8988T (cell line): ENCODE measurements around the gene NEU3.
"Not testable (repeated sequence)": the region's sequence is repeated elsewhere in the genome, so short reads cannot be mapped to it uniquely, and the experiment has no call there.

Experiments
- DNase-seq: peaks from one replicate; pipeline ENCODE4 v3.0.0; 2011

Gene NEU3

DNA sequence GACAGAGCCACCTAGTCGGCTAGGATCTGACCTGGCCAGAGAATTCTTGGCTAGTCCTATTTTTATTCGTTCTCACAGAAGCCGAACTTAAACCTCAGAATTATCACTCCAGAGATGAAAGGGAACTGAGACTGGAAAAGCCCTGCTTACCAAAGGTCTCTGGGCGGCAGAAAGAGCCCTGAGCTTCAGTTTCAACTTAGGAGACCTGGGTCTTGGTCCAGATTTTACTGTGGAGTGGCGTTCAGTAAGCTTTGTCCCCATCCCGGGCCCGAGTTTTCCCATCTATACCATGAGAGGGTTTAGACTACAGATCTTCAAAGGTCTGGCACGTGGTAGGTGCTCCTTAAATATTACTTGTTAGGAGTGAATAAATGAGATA, 516 bp downstream of the NEU3 start:
- DNase-seq, result no peak

DNA sequence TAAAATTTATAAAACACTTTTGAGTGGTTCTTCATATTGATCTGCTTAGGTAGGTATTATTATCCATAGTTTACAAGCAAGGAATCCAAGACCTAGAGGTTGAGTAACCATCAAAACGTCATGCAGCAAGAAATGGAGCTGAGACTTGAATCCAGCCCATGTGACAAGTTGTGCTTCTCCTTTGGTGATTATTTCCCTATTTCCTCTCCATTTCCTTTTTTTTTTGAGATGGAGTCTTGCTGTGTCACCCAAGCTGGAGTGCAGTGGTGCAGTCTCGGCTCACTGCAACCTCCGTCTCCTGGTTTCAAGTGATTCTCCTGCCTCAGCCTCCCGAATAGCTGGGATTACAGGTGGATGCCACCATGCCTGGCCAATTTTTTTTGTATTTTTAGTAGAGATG, 1.4 kb downstream of the NEU3 start:
- not testable (repeated sequence) for DNase-seq

DNA sequence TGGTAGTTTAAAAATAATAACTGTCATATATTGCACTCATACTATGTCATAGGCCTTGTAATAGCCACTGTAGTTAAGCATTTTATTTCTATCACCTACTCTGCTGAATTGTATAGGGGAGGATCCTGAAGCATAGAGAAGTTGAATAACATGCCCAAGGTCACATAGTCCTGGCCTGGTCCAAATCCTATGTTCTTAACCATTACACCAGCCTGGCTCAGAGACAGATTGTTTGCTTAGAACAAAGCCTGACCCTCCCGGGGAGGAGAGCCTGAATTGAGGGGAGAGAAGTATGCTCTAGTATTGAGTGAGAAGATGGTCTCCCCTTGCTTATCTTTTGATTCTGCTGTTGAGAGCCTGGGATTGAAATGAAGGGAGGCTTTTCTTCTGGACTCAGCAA, 2.2 kb downstream of the NEU3 start:
- no peak for DNase-seq

DNA sequence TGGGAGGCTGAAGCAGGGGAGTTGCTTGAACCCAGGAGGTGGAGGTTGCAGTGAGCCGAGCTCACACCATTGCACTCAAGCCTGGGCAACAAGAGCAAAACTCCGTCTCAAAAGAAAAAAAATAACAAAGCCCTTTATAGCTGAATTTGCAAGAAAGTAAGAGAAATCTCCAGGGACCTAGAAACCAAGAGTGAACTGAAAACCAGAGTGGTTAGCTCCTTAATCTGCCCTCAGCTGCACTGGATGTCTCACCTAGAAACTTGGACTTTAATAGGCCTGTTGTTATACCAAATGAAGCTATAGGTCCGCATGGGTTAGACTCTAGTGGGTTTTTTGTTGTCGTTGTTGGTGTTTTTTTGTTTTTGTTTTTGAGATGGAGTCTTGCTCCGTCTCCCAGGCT, 4.1 kb downstream of the NEU3 start:
- no peak for DNase-seq

DNA sequence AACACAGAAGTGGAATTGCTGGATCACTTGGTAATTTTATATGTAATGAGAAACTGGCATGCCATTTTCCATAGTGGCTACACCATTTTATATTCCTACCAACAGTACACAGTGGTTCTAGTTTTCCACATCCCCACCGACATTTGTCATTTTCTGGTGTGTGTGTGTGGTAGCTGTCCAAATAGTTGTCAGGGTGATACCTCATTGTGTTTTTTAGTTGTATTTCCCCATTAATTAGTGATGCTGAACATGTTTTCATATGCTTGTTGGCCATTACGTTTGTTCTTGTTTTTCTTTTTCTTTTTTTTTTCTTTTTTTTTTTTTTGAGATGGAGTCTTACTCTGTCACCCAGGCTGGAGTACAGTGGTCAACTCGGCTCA, 12.2 kb downstream of the NEU3 start:
- DNase-seq, result no peak

DNA sequence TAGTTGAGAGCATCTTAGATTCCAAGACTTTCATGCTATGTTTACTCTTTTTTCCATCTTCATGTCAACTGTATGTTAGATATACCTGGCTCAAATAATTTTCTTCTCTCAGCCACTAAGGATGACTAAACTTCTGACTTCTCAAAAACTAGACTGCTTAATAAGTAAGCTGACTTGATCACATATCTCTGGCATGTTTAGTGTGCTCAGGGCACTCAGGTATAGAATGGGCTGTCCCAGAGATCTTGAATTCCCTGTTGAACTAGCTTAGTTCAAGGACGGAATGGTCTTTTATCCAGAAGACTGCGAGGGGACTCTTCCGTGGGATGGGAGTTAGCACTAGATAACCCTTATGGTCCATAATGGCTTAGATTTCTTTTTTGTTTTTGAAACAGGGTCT, 13.0 kb downstream of the NEU3 start:
- DNase-seq, result no peak

DNA sequence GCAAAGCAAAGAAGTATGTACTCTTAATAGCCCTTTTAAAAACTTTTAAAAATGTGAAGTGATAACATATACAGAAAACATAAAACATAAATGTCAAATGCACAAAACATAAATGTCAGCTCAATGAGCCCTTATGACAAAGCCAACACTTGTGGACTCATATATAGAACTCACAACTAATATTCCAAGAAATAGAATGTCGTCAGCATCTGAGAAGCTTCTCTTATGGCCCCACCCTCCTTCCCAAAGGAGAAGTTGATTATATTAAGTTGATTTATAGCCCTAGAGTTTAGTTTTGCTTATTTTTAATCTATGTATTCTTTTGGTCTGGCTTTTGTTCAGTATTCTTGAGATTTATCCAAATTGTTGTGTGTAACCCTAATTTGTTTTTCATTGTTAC, 13.8 kb downstream of the NEU3 start:
- no peak for DNase-seq

DNA sequence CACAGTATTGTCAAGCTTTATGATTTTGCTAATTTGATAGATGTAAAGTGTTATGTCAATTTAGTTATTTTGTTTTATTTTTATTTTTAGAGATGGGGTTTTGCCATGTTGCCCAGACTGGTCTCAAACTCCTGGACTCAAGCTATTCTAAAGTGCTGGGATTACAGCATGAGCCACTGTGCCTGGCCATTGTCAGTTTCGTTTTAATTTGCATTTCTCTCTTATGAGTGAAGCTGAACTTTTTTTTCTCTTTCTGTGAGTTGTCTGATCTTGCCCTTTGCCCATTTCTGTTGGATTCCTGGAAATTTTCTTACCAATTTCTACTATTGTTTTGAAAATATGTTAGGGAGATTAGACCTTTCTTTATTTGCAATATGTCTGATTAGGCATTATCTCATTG, 15.5 kb downstream of the NEU3 start:
- DNase-seq, result no peak

DNA sequence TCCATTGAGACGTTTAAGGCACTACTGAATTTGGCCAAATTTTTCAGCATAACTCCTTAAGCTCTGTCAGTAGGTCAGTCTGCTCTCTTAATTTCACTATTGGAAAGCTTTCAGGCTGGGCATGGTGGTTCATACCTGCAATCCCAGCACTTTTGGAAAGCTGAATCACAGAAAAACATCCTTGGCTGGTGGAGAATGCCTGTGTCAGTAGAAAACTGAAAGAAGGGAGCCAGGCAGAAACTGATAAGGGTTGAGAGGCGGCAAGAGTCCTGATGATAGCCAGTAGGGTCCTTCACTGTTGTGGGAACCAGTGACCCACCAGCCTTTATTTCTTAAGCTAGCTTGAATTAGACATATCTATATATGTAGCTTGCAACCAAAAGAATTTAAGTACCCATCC, 22.6 kb downstream of the NEU3 start:
- DNase-seq, result no peak

DNA sequence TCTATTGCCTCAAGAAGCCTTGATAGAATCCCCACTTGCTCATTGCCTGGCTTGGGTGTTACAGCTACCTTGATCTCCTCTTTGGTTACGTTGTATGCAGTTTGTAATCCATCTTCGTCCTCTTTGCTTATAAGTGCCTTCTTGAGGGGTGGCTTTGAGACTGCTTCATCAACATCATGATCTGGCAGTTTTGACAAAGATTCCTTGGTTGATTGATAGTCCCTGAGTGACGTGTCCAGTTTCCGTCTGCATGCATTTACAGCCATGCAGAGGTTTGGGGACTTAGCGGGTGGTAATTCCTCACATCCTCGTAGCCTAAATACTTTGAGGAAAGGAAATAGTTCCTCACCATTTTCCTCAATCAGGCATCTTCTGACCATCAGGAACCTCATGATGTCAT, 23.1 kb downstream of the NEU3 start:
- no peak for DNase-seq

DNA sequence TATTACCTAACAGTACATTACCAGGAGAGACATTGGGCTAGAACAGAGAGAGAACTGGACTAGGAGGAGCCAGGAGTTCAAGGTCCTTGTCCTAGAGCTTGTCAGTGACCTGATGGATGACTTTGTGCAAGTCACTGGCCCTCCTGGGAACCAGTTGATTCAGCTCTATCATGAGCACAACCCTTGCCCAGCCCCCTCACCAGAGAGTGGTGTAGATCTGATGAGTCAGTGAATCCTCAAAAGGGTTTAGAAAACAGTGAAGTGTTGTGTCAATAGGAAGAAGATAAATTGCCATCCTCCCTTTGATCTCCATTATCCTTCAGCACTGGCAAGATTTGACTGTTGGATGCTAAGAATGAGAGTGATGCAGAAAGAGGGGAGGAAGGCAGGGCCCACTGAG, 24.3 kb downstream of the NEU3 start:
- no peak for DNase-seq

DNA sequence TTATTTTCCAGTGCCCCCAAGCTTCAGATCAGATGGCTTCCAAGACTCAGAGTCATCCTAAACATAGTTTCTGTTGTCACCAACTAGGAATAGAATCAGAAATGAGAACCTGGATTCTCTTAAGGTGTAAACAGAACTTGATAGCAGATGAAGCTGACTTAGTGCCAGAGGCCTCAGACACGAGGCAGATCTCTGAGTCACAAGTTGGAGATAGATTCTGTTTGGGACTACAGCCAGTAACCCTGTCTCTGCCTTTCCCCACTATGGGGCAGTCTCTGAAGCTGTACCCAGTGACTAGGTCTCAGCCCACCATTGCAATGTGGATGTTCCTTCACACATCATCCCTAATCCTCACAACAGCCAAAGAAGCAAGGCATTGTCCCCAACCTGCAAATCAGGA, 25.4 kb downstream of the NEU3 start:
- no peak for DNase-seq

DNA sequence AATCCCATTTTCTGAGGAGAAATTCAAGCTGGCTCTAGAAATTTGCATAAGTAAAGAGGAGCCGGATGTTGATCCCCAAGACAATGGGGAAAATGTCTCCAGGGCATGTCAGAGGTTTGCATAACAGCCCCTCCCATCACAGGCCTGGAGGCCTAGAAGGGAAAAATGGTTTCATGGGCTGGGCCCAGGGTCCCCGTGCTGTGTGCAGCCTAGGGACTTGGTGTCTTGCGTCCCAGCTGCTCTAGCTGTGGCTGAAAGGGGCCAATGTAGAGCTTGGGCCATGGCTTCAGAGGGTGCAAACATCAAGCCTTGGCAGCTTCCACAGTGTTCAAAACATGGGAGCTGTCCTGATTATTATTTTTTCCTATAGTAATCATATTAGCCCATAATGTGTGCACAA, 30.5 kb downstream of the NEU3 start:
- DNase-seq, result not testable (repeated sequence)

DNA sequence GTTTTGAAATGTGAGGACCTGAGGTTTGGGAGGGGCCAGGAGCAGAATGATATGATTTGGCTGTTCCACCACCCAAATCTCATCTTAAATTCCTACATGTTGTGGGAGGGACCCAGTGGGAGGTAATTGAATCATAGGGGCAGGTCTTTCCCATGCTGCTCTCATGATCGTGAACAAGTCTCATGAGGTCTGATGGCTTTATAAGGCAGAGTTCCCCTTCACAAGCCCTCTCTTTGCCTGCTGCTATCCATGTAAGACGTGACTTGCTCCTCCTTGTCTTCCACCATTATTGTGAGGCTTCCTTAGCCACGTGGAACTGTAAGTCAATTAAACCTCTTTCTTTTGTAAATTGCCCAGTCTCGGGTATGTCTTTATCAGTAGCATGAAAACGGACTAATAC, 31.6 kb downstream of the NEU3 start:
- not testable (repeated sequence) for DNase-seq

DNA sequence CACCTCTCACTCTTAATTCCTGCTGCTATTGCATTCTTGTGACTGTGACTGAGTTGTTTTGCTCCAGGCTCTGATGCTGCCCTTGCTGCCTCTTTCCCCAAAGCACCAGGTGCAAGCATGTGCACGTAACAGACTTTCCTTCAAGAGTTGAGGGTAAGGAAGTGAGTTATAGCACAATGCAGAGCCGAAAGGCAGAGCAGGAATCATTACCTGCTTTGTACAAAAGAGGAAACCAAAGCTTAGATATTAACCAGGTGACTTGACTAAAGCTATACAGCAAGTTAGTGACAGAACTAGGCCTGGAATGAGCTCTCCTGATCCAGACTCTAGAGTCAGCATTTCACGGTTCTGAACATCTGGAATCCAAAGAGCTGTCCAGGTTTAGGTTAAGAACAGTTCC, 33.6 kb downstream of the NEU3 start:
- no peak for DNase-seq

DNA sequence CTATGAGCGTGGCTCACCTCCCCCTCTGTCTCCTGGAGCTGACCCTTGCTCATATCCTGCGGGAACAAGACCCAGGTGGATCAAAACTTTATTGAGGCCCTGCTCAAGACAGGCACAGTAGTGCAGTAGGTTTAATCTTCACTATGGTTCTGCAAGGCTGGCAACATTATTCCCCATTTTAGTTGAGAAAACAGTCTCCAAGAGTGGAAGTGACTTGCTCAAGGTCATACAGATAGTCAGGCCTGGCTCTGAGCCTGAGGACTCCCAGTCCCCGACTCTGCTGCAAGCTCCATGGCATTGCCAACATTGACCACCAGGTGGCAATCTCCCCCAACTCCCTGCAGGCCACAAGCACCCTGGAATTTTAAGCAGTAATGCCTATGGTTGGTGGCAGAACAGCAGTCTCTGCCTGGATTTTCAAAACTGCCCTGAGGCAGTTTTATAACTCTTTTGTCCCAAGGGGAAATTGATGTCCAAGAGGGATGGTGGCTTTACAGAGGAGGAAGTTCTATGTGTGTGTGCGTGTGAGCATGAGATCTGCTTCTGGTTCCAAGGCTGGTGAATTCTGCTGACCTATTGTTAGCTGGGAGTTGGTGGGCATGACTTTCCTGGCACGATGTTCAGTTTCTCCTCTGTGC, 34.1 kb downstream of the NEU3 start:
- peak; percentile 80 for DNase-seq

DNA sequence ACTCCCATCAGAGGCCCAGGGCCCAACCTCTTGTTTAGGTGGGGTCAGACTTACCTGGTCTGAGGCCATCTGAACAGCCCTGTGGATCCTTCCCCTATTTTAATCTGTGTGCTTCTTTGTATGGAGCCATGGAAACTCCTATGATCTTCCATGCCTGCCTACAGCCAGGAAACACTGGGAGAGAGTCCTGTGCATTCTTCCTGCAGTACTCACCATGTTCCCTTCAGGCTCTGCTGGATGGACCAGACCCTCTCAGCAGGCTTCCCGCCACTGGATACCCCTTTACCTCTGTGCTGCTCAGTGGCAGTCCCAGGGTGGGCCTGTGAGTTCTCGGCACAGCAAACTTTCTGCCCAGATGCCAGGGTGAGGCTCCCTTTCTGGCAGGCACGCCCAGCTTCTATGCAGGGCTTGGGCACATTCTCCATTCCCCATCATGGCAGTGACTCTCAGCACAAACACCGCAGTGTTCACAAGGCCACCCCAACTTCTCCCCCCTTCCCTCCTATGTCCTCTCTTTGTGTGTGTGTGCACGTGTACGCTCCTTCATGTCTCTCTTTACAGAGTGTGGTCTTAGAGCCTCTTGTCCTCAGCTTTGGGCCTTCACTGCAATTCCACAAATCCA, 34.8 kb downstream of the NEU3 start:
- no peak for DNase-seq

DNA sequence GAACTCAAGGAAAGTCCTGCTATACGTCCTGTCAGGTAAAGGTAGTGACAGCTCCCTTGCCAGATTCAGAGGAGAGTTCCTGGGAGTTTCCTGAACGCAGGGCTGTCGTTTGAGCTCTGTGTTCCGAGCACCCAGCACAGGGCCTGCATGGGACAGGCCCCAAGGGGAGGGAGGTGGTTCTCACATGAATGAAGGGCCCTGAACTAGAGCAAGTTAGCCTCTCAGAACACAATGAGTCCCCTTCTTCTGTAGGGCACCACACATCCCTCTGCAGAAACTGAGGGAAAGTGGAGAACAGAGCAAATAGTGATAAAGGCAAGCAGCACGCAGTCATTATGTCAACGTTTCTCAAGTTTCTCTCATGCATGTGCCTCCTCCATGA, 35.3 kb downstream of the NEU3 start:
- DNase-seq, result no peak

DNA sequence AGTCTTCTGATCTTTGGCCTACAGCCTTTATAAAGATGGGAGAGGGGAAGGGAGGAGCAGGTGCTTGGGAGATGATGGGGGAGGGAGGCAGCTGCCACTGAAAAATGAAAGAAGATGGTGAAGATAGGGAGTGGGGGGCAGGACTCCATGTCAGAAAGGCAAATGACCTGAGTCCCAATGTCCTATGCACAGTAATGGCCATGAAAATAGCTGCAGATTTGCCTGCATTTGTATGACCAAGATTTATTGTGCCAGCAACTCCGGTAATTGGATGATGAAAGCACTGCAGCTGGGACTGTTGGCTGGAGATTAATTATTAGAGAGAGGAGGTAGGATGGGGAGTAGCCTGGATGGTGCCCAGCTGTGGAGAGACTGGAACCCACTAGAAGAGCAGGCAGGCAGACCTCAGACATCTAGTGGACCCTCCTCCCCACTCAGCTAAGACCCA, 36.1 kb downstream of the NEU3 start:
- no peak for DNase-seq

DNA sequence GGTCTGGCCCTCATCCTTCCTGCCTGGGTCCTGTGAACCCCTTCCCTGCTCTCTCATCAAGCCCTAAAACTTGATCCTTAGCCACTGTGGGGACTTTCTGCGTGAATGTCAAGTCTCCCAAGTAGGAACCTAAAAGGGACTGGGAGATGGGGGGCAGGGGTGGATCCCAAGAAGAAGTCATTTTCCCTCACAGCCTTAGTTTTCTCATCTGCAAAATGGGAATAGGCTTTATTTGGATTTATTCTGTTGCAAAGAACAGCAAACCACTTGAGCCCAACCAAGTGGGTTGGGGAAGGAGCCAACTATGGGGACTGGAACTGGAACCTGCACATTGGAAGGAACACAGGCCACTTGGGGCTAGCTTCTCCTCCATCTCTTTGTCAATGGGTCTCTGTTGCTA, 36.8 kb downstream of the NEU3 start:
- DNase-seq, result no peak

DNA sequence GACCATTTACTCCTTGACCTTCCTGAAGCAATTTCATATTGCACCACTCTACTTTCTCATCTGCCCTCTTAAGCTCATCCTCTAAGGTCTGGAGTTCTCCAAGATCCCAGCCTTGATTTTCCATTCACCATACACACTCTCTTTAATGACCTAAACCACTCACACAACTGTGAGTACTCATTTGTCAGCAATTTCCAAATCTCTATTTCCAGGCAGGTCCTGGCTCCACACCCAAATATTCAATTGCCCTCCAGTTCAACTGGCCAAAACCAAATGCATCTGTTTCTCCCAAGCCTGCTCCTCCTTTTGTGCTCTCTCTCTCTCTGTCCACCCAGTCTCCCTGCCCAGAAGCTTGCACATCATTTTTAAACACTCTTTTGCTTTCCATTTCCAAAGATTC, 39.6 kb downstream of the NEU3 start:
- DNase-seq, result no peak

DNA sequence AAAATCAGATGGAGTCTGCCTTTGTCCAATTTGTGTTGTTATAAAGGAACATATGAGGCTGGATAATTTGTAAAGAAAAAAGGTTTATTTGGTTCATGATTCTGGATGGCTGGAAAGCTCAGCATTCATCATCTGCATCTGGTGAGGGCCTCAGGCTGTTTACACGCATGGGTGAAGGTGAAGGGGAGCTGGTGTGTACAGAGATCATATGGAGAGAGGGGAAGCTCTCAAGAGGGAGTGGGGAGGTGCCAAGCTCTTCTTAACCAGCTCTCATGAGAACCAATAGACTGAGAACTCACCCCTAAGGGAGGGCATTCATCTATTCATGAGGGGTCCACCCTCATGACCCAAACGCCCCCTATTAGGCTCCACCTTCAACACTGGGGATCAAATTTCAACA, 40.0 kb downstream of the NEU3 start:
- DNase-seq, result no peak

DNA sequence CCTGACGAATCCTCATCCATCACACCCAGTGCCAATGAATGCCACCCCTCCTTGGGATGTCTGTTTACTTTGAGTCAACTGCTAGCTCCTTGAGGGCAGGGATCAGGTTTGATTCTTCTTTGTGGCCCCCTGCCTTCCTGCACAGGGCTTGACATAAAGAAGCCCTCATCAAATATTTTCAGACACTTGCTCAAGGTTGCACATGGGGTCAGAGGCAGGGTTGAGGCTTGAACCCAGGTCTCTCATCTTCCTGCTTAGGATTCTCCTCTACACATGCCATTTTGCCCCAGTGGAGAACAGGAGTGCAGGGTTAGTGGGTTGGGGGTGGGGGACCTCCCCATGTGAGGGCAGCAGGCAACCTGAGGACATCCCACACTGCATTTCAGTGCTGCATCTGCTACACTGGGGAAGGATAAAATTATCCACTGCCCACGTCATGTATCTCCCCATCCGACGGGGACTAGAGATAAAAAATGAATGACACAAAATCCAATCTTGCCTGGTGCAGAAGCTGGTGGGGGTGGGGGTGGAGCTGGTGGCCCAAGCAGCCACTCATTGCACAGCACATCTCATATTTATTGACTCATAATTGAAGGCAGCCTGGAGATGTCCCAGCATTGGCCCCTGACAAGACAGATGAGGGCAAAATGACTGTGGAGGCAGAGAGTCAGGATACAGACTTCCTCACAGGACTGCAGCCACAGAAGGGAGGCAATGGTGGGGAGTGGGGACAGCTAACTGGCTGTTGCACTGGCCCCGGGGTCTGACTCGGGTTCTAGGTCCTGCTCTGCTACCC, 41.3 kb downstream of the NEU3 start:
- DNase-seq, result no peak

DNA sequence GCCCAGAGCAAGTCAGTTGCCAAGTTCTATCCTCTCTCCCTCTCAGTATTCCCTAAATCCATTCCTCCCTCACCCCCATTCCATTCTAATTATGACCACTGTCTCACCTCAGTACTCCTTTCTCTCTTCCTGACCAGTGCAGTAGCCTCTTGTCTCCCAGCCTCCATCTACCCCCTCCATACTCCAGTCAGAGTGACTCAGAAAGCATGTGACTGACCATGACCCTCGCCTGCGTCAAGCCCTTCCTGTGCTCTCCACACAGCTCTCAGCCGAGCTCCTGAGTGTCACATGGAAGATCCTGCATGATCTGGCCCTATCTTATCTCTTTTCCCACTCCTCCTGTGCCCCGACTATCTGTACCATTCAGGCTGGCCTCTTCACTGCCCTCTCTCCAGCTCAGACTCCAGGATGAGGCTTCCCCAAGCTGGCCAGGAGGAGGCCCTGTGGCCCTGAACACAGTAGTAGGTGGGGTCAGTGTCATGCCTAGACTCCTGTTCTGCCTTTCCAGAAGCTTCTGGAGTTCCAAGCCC, 42.6 kb downstream of the NEU3 start:
- no peak for DNase-seq
